ENCODE measurements around the gene SNRNP70.

- TF ChIP-seq CTCF (IDR thresholded peaks at IDR 0.05) (no peak), POLR2A (IDR thresholded peaks at IDR 0.05) (no peak)
These were observed 55.7 kb downstream of the SNRNP70 start for GRCh38 chr19:49140951-49141350.
